Measurements from ENCODE around the gene C17orf114.

C17orf114 gene

GRCh38 chr17:4827399-4827798, 25.3 kb upstream of the C17orf114 start:
- POLR2A ChIA-PET: no interaction called here
- no peak for DNase-seq (ENCODE audit: extremely low spot score)
- TF ChIP-seq CTCF (IDR thresholded peaks at IDR 0.05; ENCODE audit: control extremely low read depth, extremely low read depth, low read depth, missing control alignments): no peak
- CTCF ChIA-PET: no interaction called here

GRCh38 chr17:4823373-4824089, 21.4 kb upstream of the C17orf114 start:
- ChIA-PET POLR2A (no interaction called here), CTCF (interaction anchor here (1.0 to 1.4 kb wide), 2 partner anchors 11 to 34 kb away, joined by 3 read pairs; partner anchors contain the start of gene GLTPD2)
- TF ChIP-seq CTCF (IDR thresholded peaks at IDR 0.05; ENCODE audit: control extremely low read depth, extremely low read depth, low read depth, missing control alignments): no peak
- DNase-seq (ENCODE audit: extremely low spot score): no peak

- TF ChIP-seq CTCF (IDR thresholded peaks at IDR 0.05; ENCODE audit: control extremely low read depth, extremely low read depth, low read depth, missing control alignments): no peak
- no peak for DNase-seq (ENCODE audit: extremely low spot score)
- POLR2A ChIA-PET: no interaction called here
- CTCF ChIA-PET: interaction anchor here (1.4 kb wide), 1 partner anchor 33 kb away, joined by 3 read pairs; the partner anchor contains the start of gene GLTPD2
Measured at GRCh38 chr17:4822835-4823234, 20.7 kb upstream of the C17orf114 start.

GRCh38 chr17:4818276-4818675, 16.1 kb upstream of the C17orf114 start:
- POLR2A ChIA-PET: interaction anchor here (1.2 kb wide), 1 partner anchor 22 kb away, joined by 3 read pairs; the partner anchor contains the start of gene PSMB6
- TF ChIP-seq CTCF (IDR thresholded peaks at IDR 0.05; ENCODE audit: control extremely low read depth, extremely low read depth, low read depth, missing control alignments): no peak
- CTCF ChIA-PET: no interaction called here
- no peak for DNase-seq (ENCODE audit: extremely low spot score)

DNA sequence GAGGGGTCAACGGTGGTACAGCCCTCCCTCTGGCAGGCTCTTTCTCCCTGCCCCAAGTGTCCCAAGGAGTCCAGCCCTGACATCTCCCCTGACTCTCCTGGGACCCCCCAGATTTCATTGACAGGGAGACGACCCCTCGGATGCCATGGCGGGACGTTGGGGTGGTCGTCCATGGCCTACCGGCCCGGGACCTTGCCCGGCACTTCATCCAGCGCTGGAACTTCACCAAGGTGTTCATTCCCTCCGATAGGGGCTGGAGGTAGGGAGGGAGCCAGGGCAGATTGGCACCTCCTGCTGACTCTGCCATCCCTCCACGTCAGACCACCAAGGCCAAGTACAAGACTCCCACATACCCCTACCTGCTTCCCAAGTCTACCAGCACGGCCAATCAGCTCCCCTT, 14.7 kb upstream of the C17orf114 start:
- ChIA-PET CTCF (interaction anchor here (1.6 kb wide), 1 partner anchor 27 kb away, joined by 4 read pairs; no protein-coding TSS in a partner anchor), POLR2A (no interaction called here)
- no peak for TF ChIP-seq CTCF (IDR thresholded peaks at IDR 0.05; ENCODE audit: control extremely low read depth, extremely low read depth, low read depth, missing control alignments)
- DNase-seq (ENCODE audit: extremely low spot score): no peak

GRCh38 chr17:4815043-4815675, 13.0 kb upstream of the C17orf114 start:
- ChIA-PET CTCF (no interaction called here), POLR2A (no interaction called here)
- DNase-seq (ENCODE audit: extremely low spot score): no peak
- TF ChIP-seq CTCF (IDR thresholded peaks at IDR 0.05; ENCODE audit: control extremely low read depth, extremely low read depth, low read depth, missing control alignments): no peak
